SU-DHL-6 (cell line): ENCODE data around the gene EFNA4.

Source experiments
- EZH2phosphoT487 ChIP-seq: fragments of 200-600 bp; sonication (generic), shearing (Covaris generic); conservative IDR thresholded peaks from 2 replicates; pipeline ENCODE4 v1.6.1; 2018; ENCODE audit warnings: mild to moderate bottlenecking, antibody characterized with exemption, low read length, moderate library complexity, mixed read lengths
- TF ChIP-seq, protein P1 (sequence below): fragments of 200-600 bp; sonication (generic); IDR thresholded peaks from one replicate; pipeline ENCODE4 v1.5.1; 2017; ENCODE audit warnings: antibody characterized with exemption, mild to moderate bottlenecking, low read length, moderate library complexity; ENCODE audit not compliant: insufficient read depth, poor library complexity, severe bottlenecking

DNA sequence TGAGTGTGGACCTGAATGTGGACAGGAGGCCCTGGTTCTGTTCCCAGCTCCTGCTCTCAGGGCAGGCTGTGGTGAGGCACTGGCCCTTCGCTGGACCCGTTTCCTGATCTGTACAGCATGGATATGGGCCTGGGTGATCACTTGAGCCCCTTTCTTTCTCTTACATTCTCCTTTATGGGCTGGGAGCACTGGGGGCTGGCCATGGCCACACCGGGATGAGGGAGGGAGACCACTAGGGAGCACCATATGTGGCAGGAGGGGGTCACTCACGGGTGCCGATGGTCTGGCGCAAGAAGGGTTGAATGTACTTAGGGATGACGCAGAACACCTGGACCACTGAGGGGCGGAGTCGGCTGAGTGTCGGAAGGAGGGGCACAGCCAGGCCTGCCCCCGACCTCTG is 32.6 kb upstream of the EFNA4 start:
- TF ChIP-seq, protein P1, sequence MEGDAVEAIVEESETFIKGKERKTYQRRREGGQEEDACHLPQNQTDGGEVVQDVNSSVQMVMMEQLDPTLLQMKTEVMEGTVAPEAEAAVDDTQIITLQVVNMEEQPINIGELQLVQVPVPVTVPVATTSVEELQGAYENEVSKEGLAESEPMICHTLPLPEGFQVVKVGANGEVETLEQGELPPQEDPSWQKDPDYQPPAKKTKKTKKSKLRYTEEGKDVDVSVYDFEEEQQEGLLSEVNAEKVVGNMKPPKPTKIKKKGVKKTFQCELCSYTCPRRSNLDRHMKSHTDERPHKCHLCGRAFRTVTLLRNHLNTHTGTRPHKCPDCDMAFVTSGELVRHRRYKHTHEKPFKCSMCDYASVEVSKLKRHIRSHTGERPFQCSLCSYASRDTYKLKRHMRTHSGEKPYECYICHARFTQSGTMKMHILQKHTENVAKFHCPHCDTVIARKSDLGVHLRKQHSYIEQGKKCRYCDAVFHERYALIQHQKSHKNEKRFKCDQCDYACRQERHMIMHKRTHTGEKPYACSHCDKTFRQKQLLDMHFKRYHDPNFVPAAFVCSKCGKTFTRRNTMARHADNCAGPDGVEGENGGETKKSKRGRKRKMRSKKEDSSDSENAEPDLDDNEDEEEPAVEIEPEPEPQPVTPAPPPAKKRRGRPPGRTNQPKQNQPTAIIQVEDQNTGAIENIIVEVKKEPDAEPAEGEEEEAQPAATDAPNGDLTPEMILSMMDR = no peak
- TF ChIP-seq EZH2phosphoT487 = no peak
